Osteocyte (in vitro differentiated cells): ENCODE results near the gene SLC22A23. TPM values are rescaled to one million over a fixed set of nuclear protein-coding genes. Genes with fewer than 3 reads are reported as not detected.

Experiments
- DNase-seq: peaks from one replicate; pipeline ENCODE4 v3.0.0; 2021; ENCODE audit warnings: mixed read lengths; ENCODE audit not compliant: unreplicated experiment; ENCODE audit errors: extremely low spot score
- H3K27ac Mint-ChIP-seq: one replicate; pipeline ENCODE4 v1.8.0; 2021; ENCODE audit warnings: mild to moderate bottlenecking, mixed read lengths; ENCODE audit not compliant: unreplicated experiment
- H3K27me3 Mint-ChIP-seq: one replicate; pipeline ENCODE4 v1.8.0; 2021; ENCODE audit warnings: mixed read lengths; ENCODE audit not compliant: unreplicated experiment
- H3K36me3 Mint-ChIP-seq: one replicate; pipeline ENCODE4 v1.8.0; 2021; ENCODE audit warnings: mixed read lengths; ENCODE audit not compliant: unreplicated experiment
- H3K4me1 Mint-ChIP-seq: one replicate; pipeline ENCODE4 v1.8.0; 2021; ENCODE audit warnings: mixed read lengths; ENCODE audit not compliant: unreplicated experiment
- H3K4me3 Mint-ChIP-seq: one replicate; pipeline ENCODE4 v1.8.0; 2021; ENCODE audit warnings: mild to moderate bottlenecking, moderate library complexity, mixed read lengths; ENCODE audit not compliant: unreplicated experiment
- H3K9me3 Mint-ChIP-seq: one replicate; pipeline ENCODE4 v1.8.0; 2021; ENCODE audit warnings: mixed read lengths; ENCODE audit not compliant: unreplicated experiment
- total RNA-seq: library from RNA; stranded (reverse); gene quantifications from 2 replicates; pipeline ENCODE4 v1.2.1, GENCODE V29; 2021
- TF ChIP-seq, protein P1 (sequence below): fragments of 200-600 bp; sonication (generic); IDR thresholded peaks from 2 replicates; pipeline ENCODE4 v1.5.0; 2021; ENCODE audit warnings: antibody characterized with exemption, mild to moderate bottlenecking, moderate library complexity

SLC22A23 gene
- total RNA-seq, 1 donor from 2014 or later = 10.4 TPM

GRCh38 chr6:3236005-3236404 lies 220.8 kb downstream of the SLC22A23 start:
- Mint-ChIP-seq H3K27ac (no peak overlapping the region), H3K36me3 (no peaks in the 10 kb centered on the region), H3K4me1 (peaks cover 14% of the 10 kb centered on the region), H3K4me3 (no peak overlapping the region), H3K27me3 (no peaks in the 10 kb centered on the region), H3K9me3 (no peaks in the 10 kb centered on the region)
- TF ChIP-seq, protein P1, sequence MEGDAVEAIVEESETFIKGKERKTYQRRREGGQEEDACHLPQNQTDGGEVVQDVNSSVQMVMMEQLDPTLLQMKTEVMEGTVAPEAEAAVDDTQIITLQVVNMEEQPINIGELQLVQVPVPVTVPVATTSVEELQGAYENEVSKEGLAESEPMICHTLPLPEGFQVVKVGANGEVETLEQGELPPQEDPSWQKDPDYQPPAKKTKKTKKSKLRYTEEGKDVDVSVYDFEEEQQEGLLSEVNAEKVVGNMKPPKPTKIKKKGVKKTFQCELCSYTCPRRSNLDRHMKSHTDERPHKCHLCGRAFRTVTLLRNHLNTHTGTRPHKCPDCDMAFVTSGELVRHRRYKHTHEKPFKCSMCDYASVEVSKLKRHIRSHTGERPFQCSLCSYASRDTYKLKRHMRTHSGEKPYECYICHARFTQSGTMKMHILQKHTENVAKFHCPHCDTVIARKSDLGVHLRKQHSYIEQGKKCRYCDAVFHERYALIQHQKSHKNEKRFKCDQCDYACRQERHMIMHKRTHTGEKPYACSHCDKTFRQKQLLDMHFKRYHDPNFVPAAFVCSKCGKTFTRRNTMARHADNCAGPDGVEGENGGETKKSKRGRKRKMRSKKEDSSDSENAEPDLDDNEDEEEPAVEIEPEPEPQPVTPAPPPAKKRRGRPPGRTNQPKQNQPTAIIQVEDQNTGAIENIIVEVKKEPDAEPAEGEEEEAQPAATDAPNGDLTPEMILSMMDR = no peak
- DNase-seq = no peak

DNA sequence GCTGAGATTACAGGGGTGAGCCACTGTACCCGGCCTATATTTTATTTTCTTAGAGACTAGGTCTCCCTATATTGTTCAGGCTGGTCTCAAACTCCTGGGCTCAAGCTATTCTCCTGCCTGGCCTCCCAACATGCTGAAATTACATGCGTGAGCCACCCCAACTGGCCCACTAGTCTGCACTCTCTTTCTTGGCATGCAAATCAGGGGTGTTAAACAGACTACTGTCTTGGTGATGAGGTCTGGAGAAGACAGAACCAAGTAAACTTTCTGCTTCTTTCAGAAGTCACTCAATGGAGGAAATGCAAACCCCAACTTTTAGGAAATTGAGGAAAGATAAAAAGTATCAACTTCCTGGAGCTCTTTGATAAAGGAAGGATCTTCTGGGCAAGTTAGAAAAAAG lies 221.4 kb downstream of the SLC22A23 start:
- peaks cover 17% of the 10 kb centered on the region for H3K4me1 Mint-ChIP-seq
- H3K27me3 Mint-ChIP-seq = no peaks in the 10 kb centered on the region
- TF ChIP-seq, protein P1 = no peak
- no peaks in the 10 kb centered on the region for H3K9me3 Mint-ChIP-seq
- no peak for DNase-seq
- H3K36me3 Mint-ChIP-seq = no peaks in the 10 kb centered on the region
- H3K27ac Mint-ChIP-seq = no peak overlapping the region
- H3K4me3 Mint-ChIP-seq = no peak overlapping the region

DNA sequence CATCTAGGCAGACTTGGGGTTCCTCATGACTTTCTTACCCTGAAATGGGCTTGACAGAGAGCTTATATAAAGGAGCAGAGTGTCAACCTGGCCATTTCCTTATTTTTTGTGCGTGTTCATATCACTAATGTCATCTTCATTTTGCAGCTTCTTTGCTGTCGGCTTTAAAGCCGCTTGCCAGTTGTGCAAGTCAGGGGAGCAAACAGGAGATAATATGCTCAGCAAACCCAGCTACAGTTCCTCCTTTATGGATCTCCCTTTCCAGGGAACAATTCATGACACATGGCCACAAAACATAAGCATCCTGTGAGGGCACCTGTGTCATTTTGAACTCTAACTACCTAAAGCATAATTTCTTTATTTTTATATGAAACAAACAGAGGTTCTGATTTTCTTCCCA lies 222.9 kb downstream of the SLC22A23 start:
- Mint-ChIP-seq H3K4me1 (peaks cover 33% of the 10 kb centered on the region), H3K27ac (no peak overlapping the region)
- TF ChIP-seq, protein P1 = no peak

DNA sequence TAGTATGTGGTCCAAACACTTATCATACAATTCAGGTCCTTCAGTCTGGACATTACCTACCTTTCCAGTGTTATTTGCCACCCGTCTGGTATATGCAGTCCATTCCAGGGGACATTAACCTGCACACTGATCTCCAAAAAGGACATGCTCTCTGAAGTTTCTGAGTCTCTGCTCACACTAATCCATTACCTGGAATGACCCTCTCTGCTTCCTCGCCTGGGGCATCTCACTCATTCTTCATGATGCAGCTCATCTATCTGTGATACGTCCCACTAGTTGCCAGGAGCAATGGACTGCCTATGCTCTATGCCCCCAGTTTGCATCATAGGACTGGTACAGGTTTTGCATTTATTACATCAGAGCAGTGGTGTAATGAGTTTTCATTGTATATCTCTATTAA lies 223.5 kb downstream of the SLC22A23 start:
- H3K4me3 Mint-ChIP-seq = no peak overlapping the region
- no peak overlapping the region for H3K27ac Mint-ChIP-seq

More for the DNA sequence above, 222.9 kb downstream of the SLC22A23 start:
- H3K9me3 Mint-ChIP-seq = no peaks in the 10 kb centered on the region
- peaks cover 3% of the 10 kb centered on the region for H3K27me3 Mint-ChIP-seq
- DNase-seq = no peak
- no peaks in the 10 kb centered on the region for H3K36me3 Mint-ChIP-seq
- no peak overlapping the region for H3K4me3 Mint-ChIP-seq

DNA sequence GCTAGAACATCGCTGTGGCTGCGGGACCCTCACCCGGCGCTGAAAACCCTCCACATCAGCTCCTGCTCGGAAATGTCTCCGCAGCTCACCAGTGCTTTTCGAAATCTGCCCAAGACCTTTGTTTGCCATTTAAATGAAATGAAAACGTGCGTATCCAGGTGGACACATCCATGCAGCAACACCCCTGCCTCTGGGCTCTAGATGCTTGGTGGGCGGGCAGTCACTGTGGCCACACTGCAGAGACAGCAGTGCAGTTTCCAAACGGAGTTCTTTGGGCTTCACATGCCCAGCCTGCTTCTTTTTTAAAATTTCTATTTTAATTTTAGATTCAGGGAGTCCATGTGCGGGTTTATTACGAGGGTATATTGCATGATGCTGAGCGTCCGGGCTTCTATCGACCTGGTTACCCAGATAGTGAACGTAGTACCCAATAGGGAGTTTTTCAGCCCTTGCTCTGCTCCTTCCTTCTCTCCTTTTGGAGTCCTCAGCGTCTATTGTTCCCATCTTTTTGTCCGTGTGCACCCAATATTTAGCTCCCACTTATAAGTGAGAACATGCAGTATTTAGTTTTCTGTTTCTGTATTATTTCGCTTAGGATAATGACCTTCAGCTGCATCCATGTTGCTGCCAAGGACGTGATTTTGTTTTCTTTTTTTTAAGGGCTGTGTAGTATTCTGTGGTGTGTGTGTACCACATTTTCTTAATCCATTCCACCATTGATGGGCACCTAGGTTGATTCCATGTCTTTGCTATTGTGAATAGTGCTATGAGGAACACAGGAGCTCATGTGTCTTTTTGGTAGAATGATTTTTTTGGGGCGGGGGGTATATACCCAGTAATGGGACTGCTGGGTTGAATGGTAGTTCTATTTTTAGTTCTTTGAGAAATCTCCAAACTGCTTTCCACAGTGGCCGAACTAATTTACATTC lies 224.6 kb downstream of the SLC22A23 start:
- peaks cover 40% of the 10 kb centered on the region for H3K4me1 Mint-ChIP-seq

More for the DNA sequence above, 223.5 kb downstream of the SLC22A23 start:
- DNase-seq = no peak
- H3K9me3 Mint-ChIP-seq = no peaks in the 10 kb centered on the region
- H3K4me1 Mint-ChIP-seq = peaks cover 37% of the 10 kb centered on the region
- H3K36me3 Mint-ChIP-seq = no peaks in the 10 kb centered on the region
- peaks cover 6% of the 10 kb centered on the region for H3K27me3 Mint-ChIP-seq
- TF ChIP-seq, protein P1 = no peak

More for the DNA sequence above, 224.6 kb downstream of the SLC22A23 start:
- no peaks in the 10 kb centered on the region for H3K36me3 Mint-ChIP-seq
- DNase-seq = no peak
- peak overlapping the region; percentile 93 for H3K27ac Mint-ChIP-seq
- peak overlapping the region; percentile 92 for H3K4me3 Mint-ChIP-seq
- H3K27me3 Mint-ChIP-seq = peaks cover 6% of the 10 kb centered on the region
- TF ChIP-seq, protein P1 = no peak
- H3K9me3 Mint-ChIP-seq = no peaks in the 10 kb centered on the region
